Thyroid gland (tissue), 4 donors: ENCODE data around the gene PLSCR4. TPM values are rescaled to one million over a fixed set of nuclear protein-coding genes. Genes with fewer than 3 reads are reported as not detected.
A peak's percentile ranks its signal among the peaks of the same experiment; 100 is the strongest.
"Not testable (repeated sequence)": the region's sequence is repeated elsewhere in the genome, so short reads cannot be mapped to it uniquely, and the experiment has no call there.

Source experiments
- DNase-seq, 2 donors: peaks; one replicate each; pipeline ENCODE4 v3.0.0-alpha.2; 2019
- H3K27ac ChIP-seq, 3 donors: fragments of 200-600 bp; sonication (generic); 1 replicate in 2 of 3; 2 replicates in 1 of 3; pipeline ENCODE4 v1.5.1; 2016 to 2019; ENCODE audit warnings: mild to moderate bottlenecking in 1 of 3, moderate library complexity in 1 of 3
- H3K27me3 ChIP-seq: fragments of 200-600 bp; sonication (generic); one replicate; pipeline ENCODE4 v1.5.1; 2019
- H3K36me3 ChIP-seq, 2 donors: fragments of 200-600 bp; sonication (generic); one replicate each; pipeline ENCODE4 v1.5.1; 2016 to 2019
- H3K4me1 ChIP-seq, 2 donors: fragments of 200-600 bp; sonication (generic); one replicate each; pipeline ENCODE4 v1.5.1; 2017 to 2019
- H3K4me3 ChIP-seq, 3 donors: fragments of 200-600 bp; sonication (generic); replicated peaks in 1 of 3; 1 replicate in 2 of 3; 2 replicates in 1 of 3; pipeline ENCODE4 v1.5.1; 2016; ENCODE audit warnings: mild to moderate bottlenecking in 1 of 3
- H3K9me3 ChIP-seq: fragments of 200-600 bp; sonication (generic); one replicate; pipeline ENCODE4 v1.5.1; 2017
- CTCF ChIP-seq, 6 experiments: fragments of 200-600 bp in 3 of 6; fragments of 450-650 bp in 3 of 6; sonication (generic) in 3 of 6; IDR thresholded peaks; one replicate each; pipeline ENCODE4 v1.5.1; 2016 to 2019; ENCODE audit warnings: antibody characterized with exemption in 6 of 6, mild to moderate bottlenecking in 2 of 6, inconsistent platforms in 1 of 6, moderate library complexity in 1 of 6
- POLR2A ChIP-seq, 2 donors: fragments of 450-650 bp; IDR thresholded peaks; one replicate each; pipeline ENCODE4 v1.6.1; 2017; ENCODE audit warnings: antibody characterized with exemption in 2 of 2, mild to moderate bottlenecking in 2 of 2, moderate library complexity in 1 of 2
- WGBS, 2 donors: methylation state at CpG; one replicate each; pipeline ENCODE4 v1.1.5; 2017; 5-methylcytosine and 5-hydroxymethylcytosine counted together
- intact Hi-C: fragments of 100-400 bp; cut with DNase I; formaldehyde crosslinking; loops from one replicate; pipeline ENCODE4 v1.15.1; 2023
- total RNA-seq, 4 donors: library from RNA; depleted of rRNA; stranded (reverse); fragments of >200 nt; gene quantifications; one replicate each; pipeline ENCODE4 v1.2.3, GENCODE V29; 2016

The PLSCR4 gene
- total RNA-seq, 4 donors from 2014 or later, result 61.6 to 110 (median 78.4) TPM

DNA sequence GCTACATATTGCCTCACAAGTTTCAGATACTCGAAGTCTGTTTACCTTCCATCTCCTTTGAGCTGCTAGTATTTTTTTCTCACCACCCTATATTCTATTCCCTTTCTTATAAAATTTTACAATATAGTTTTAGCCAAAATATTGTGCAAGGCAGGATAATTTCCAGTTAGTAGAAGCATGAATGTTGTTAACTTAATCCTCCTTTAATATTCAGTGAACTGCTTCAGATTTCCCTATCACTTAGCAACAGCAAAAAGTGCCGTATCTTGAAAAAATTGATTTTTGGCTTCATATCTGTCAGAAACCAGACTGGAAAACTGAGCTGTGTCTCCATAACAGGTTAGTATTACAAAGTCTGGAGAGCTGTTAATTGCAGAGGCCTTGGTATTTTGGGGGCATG is 24.0 kb downstream of the PLSCR4 start:
- peaks cover 14 to 34% of the 10 kb centered on the region in 2 donors for H3K4me1 ChIP-seq
- DNase-seq, result no peak
- H3K9me3 ChIP-seq, result no peaks in the 10 kb centered on the region
- intact Hi-C loops, result no loop called here
- no peaks in the 10 kb centered on the region for H3K36me3 ChIP-seq
- H3K27ac ChIP-seq, result peak overlapping the region in 2 of 3 donors; percentile 15 to 32
- H3K4me3 ChIP-seq, result no peak overlapping the region
- 48 to 55% methylated on average over 2 of the region's 2 CpGs for WGBS, 2 donors
- H3K27me3 ChIP-seq, result no peaks in the 10 kb centered on the region
- TF ChIP-seq POLR2A (IDR thresholded peaks at IDR 0.05) (no peak), CTCF (IDR thresholded peaks at IDR 0.05) (no peak)

DNA sequence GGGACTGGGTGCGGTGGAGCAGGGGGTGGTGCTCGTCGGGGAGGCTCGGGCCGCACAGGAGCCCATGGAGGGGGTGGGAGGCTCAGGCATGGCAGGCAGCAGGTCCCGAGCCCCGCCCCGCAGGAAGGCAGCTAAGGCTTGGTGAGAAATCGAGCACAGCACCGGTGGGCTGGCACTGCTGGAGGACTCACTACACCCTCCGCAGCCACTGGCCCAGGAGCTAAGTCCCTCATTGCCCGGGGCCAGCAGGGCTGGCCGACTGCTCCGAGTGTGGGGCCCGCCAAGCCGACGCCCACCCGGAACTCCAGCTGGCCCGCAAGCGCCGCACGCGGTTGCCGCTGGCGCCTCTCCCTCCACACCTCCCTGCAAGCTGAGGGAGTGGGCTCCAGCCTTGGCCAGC is 25.4 kb downstream of the PLSCR4 start:
- WGBS, 2 donors, result 91% methylated on average over 17 of the region's 25 CpGs; no CpG with 5 or more reads in 1 of the 2 donors
- H3K4me3 ChIP-seq, H3K27ac ChIP-seq, H3K36me3 ChIP-seq, H3K27me3 ChIP-seq, DNase-seq, H3K9me3 ChIP-seq, intact Hi-C loops: not testable (repeated sequence)
- H3K4me1 ChIP-seq, result peaks cover 14 to 40% of the 10 kb centered on the region in 2 donors

DNA sequence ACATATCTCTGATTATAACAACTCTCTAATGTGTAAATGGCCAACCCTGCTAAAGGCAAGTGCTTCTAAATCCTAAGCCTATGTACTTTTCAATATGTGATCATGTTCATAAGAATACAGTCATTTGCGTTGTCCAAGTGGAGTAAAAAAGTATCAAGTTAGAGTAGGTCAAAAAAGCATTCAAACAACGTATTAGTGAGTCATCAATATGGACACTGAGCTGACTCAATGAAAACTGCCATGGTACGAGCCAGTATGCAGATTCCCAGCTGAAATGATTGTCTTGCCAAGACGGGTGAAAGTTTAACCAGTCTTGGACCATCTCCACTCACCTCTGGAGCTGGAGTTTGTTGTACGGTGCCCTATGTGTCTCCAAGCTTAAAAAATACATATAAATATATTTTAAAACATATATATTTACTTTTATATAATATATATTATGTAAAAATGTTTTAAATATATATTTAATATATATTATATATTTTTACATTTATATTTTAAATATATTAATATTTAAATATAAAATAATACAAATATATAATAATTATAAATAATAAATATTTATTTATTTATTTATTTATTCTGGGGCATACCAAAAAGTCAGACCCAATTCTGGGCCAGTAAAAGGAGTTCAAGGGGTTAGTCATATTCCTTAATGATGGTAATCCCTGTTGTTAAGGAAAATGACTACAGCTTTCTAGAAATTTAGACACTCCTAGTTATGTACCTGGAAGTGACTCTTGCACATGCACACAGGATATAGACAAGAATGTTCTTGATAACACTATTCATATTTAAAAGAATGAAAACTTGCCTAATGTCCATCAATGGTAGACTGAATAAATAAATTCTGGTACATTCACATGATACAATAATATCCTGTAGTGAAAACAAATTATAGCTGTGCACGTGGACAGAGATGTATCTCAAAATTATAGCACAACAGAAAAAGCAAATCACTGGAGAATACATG is 27.2 kb downstream of the PLSCR4 start:
- Histone ChIP-seq H3K27ac (peak overlapping the region in 1 of 3 donors; percentile 46), H3K4me1 (peaks cover 14 to 37% of the 10 kb centered on the region in 2 donors)
- intact Hi-C loops, result no loop called here

DNA sequence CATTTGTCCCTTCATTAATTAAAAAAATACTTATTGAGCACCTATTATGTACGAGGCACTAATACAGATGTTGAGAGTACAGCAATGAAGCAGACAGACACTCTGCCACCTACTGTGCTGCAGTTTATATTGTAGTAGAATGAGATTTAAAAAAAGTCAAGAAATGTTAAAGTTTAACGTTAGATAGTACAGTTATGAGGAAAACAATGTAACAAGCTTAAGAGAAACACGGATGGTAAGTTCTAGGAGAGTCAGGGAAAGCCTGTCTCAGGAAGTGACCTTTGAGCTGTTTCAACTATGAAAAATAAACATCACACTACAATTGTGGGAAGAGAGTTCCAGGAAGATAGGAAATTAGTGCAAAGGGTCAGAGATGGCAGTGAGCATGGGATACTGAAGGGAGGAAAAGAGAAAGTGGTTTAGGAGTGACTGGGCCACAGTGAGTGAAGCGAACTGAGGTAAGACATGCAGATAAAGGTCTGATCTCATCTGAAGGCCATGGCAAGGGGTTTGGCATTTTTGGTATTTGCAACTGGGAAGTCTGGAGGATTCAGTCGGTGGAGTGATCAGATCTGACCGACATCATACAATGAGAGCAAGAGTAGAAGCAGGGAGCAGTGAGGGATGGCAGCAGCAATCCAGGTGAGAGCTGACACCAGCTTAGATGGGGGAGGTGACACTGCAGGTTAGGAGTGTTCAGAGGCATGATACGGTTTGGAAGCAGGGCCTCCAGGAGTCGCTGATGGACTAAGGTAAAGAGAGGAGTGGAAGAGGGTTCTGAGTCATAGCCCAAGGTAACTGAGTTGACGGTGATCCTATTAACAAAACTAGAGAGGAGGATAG is 28.5 kb downstream of the PLSCR4 start:
- TF ChIP-seq CTCF (IDR thresholded peaks at IDR 0.05) (no peak), POLR2A (IDR thresholded peaks at IDR 0.05) (peak in 1 of 2 donors; percentile 10)
- Histone ChIP-seq H3K27ac (peak overlapping the region in 1 of 3 donors; percentile 46), H3K9me3 (no peaks in the 10 kb centered on the region), H3K4me3 (no peak overlapping the region), H3K27me3 (no peaks in the 10 kb centered on the region), H3K4me1 (peaks cover 11 to 28% of the 10 kb centered on the region in 2 donors), H3K36me3 (no peaks in the 10 kb centered on the region)
- WGBS, 2 donors, result 67 to 69% methylated on average over 9 of the region's 9 CpGs
- intact Hi-C loops, result no loop called here
- no peak for DNase-seq

More for the DNA sequence above, 27.2 kb downstream of the PLSCR4 start:
- H3K4me3 ChIP-seq, result no peak overlapping the region
- H3K36me3 ChIP-seq, result no peaks in the 10 kb centered on the region
- H3K27me3 ChIP-seq, result no peaks in the 10 kb centered on the region
- no peaks in the 10 kb centered on the region for H3K9me3 ChIP-seq
- no peak for TF ChIP-seq POLR2A (IDR thresholded peaks at IDR 0.05)
- no peak for TF ChIP-seq CTCF (IDR thresholded peaks at IDR 0.05)
- WGBS, 2 donors, result 90 to 94% methylated on average over 6 of the region's 6 CpGs
- no peak for DNase-seq

DNA sequence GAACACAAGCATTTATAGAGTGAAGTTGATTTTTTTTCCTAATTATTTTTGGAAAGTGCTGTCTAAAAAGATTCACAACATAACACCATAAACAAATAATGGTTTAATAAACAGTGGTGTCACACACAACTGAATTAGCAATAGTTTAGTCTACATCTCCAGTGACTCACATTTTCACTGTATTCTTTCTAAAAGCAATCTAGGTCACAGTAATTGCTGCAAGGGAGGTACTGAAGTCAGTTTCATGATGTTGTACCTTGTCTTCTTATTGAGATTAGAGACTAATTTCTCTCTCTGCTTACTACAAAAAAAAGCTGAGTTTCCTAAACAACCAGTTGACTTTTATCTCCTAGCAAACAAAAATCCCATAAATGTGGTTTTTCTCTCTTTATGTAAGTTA is 29.6 kb downstream of the PLSCR4 start:
- TF ChIP-seq CTCF (IDR thresholded peaks at IDR 0.05) (no peak), POLR2A (IDR thresholded peaks at IDR 0.05) (no peak)
- no peak for DNase-seq
- no peaks in the 10 kb centered on the region for H3K27me3 ChIP-seq
- no peak overlapping the region for H3K4me3 ChIP-seq
- H3K27ac ChIP-seq, result no peak overlapping the region
- H3K4me1 ChIP-seq, result peaks cover 0 to 17% of the 10 kb centered on the region in 2 donors
- no peaks in the 10 kb centered on the region for H3K36me3 ChIP-seq
- intact Hi-C loops, result no loop called here
- no peaks in the 10 kb centered on the region for H3K9me3 ChIP-seq
